ENCODE results near the gene CCDC93. TPM values are rescaled to one million over a fixed set of nuclear protein-coding genes. Genes with fewer than 3 reads are reported as not detected.

Gene CCDC93
- total and polyA plus RNA-seq, 2 of the 4 experiments (the other 2 are of a cell fraction), result 8.1 to 17.2 TPM

- Histone ChIP-seq H3K27me3 (ENCODE audit: control insufficient read depth, insufficient read depth, low read length) (peaks cover 25% of the 10 kb centered on the region), H3K4me3 (ENCODE audit: insufficient read depth, low read depth, low read length) (no peak overlapping the region), H3K79me1 (ENCODE audit: low read depth in 1 of 2, low read length in 2 of 2) (no peaks in the 10 kb centered on the region), H2BK5ac (ENCODE audit: low read depth, low read length, poor library complexity, severe bottlenecking) (no peak overlapping the region), H3K9me3 (ENCODE audit: control insufficient read depth, insufficient read depth, low read length) (no peaks in the 10 kb centered on the region), H4K8ac (ENCODE audit: low read depth in 2 of 2, low read length in 2 of 2) (no peak overlapping the region), H3K18ac (ENCODE audit: low read depth, low read length) (no peak overlapping the region), H3K23ac (ENCODE audit: low read depth, low read length) (no peak overlapping the region), H3K36me3 (ENCODE audit: control insufficient read depth, insufficient read depth, low read length) (no peaks in the 10 kb centered on the region), H3K4ac (ENCODE audit: low read depth, low read length) (no peak overlapping the region), H2BK20ac (ENCODE audit: low read depth, low read length) (no peak overlapping the region), H3K4me2 (ENCODE audit: low read depth, low read length) (no peak overlapping the region), H4K5ac (ENCODE audit: low read depth, low read length) (no peak overlapping the region), H3K14ac (replicated peaks; ENCODE audit: low read depth, low read length) (no peak overlapping the region), H4K20me1 (ENCODE audit: insufficient read depth, low read length) (no peaks in the 10 kb centered on the region), H4K91ac (ENCODE audit: insufficient read depth, low read depth, low read length) (no peak overlapping the region), H3K27ac (ENCODE audit: insufficient read depth, low read length) (no peak overlapping the region), H3K56ac (ENCODE audit: extremely low read depth, insufficient read depth, low read length) (no peak overlapping the region), H3K9ac (ENCODE audit: low read depth, low read length) (no peak overlapping the region), H2BK120ac (ENCODE audit: low read depth, low read length) (no peak overlapping the region), H3K9me1 (ENCODE audit: insufficient read depth, low read length) (no peaks in the 10 kb centered on the region), H2BK15ac (ENCODE audit: low read depth, low read length) (no peak overlapping the region), H2AK9ac (replicated peaks; ENCODE audit: low read depth, low read length, poor library complexity) (no peak overlapping the region), H2AFZ (replicated peaks; ENCODE audit: low read length, poor library complexity) (no peak overlapping the region), H3K4me1 (ENCODE audit: control insufficient read depth, insufficient read depth, low read length) (peaks cover 1% of the 10 kb centered on the region; the same call in 1 of the 2 replicates), H2AK5ac (ENCODE audit: low read depth, low read length) (no peak overlapping the region)
- no peak for TF ChIP-seq ELK1 (IDR thresholded peaks at IDR 0.05; ENCODE audit: borderline replicate concordance, low read depth, low read length)
- no peak for TF ChIP-seq MXI1 (IDR thresholded peaks at IDR 0.05; ENCODE audit: borderline replicate concordance, low read depth, low read length)
- dilution Hi-C loops (cut with HindIII; ENCODE audit: low sequenced_read_pairs, unreplicated experiment), result no loop called here
- no TSS peak for BruUV-seq (replicated peaks)
- DNase-seq (no peak), ATAC-seq (ENCODE audit: low read depth) (no peak)
- in situ Hi-C loops (cut with MboI; ENCODE audit: low sequenced_read_pairs), result no loop called here
- ChIA-PET CTCF (interaction anchor here (1.4 kb wide), 1 partner anchor 10 kb away, joined by 3 read pairs; no protein-coding TSS in a partner anchor), POLR2A (ENCODE audit: unreplicated experiment) (no interaction called here)
- intact Hi-C loops (cut with micrococcal nuclease), result no loop called here
- no CpG with 5 or more reads among the region's 3 CpGs for WGBS, 2 experiments (ENCODE audit: extremely low coverage in 2 of 2, insufficient read length in 1 of 2)
These were observed 42.3 kb upstream of the CCDC93 start for GRCh38 chr2:118056165-118056534.

Data from IMR-90 (cell line).